ENCODE results near the gene POLD2. TPM values are rescaled to one million over a fixed set of nuclear protein-coding genes. Genes with fewer than 3 reads are reported as not detected.
A peak's percentile ranks its signal among the peaks of the same experiment; 100 is the strongest.

POLD2 gene
- total RNA-seq, 1 experiment from 2014 or later = 127 TPM

- no peak for DNase-seq (ENCODE audit: low read depth)
Measured at GRCh38 chr7:44114586-44115310, 8.6 kb downstream of the POLD2 start.

- DNase-seq (ENCODE audit: low read depth) = no peak
Measured at GRCh38 chr7:44113764-44114354, 9.5 kb downstream of the POLD2 start.

- DNase-seq (ENCODE audit: low read depth) = no peak
Measured at GRCh38 chr7:44112997-44113763, 10.2 kb downstream of the POLD2 start.

GRCh38 chr7:44112231-44112996 is 10.9 kb downstream of the POLD2 start:
- no peak for DNase-seq (ENCODE audit: low read depth)

GRCh38 chr7:44111761-44112160 is 11.6 kb downstream of the POLD2 start:
- DNase-seq (ENCODE audit: low read depth) = no peak

DNA sequence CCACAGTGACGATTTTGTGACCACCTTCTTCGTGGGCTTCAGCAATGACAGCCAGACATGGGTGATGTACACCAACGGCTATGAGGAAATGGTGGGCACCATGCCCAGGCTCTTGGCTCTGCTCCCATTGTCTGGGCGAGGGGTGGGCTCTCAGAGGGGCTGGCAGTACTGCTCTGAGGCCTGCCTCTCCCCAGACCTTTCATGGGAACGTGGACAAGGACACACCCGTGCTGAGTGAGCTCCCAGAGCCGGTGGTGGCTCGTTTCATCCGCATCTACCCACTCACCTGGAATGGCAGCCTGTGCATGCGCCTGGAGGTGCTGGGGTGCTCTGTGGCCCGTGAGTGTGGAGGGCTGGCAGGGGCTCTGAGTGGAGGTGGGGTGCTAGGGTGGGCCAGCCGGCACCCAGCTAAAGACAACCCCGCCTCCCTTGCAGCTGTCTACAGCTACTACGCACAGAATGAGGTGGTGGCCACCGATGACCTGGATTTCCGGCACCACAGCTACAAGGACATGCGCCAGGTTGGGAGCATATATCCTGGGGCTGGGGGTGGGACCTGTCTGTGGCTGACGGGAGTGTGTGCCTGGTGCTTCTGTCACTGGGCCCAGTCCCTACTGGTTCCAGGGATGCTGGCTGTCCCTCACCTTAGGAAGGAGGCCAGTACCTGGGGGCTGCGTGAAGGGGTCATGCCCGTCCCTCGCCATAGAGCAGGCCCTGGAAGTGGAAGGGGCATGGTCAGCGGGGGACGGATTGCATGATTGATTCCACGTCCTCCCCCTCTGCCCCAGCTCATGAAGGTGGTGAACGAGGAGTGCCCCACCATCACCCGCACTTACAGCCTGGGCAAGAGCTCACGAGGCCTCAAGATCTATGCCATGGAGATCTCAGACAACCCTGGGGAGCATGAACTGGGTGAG is 12.4 kb downstream of the POLD2 start:
- DNase-seq (ENCODE audit: low read depth) = no peak

- no peak for DNase-seq (ENCODE audit: low read depth)
Measured at GRCh38 chr7:44109991-44110390, 13.4 kb downstream of the POLD2 start.

DNA sequence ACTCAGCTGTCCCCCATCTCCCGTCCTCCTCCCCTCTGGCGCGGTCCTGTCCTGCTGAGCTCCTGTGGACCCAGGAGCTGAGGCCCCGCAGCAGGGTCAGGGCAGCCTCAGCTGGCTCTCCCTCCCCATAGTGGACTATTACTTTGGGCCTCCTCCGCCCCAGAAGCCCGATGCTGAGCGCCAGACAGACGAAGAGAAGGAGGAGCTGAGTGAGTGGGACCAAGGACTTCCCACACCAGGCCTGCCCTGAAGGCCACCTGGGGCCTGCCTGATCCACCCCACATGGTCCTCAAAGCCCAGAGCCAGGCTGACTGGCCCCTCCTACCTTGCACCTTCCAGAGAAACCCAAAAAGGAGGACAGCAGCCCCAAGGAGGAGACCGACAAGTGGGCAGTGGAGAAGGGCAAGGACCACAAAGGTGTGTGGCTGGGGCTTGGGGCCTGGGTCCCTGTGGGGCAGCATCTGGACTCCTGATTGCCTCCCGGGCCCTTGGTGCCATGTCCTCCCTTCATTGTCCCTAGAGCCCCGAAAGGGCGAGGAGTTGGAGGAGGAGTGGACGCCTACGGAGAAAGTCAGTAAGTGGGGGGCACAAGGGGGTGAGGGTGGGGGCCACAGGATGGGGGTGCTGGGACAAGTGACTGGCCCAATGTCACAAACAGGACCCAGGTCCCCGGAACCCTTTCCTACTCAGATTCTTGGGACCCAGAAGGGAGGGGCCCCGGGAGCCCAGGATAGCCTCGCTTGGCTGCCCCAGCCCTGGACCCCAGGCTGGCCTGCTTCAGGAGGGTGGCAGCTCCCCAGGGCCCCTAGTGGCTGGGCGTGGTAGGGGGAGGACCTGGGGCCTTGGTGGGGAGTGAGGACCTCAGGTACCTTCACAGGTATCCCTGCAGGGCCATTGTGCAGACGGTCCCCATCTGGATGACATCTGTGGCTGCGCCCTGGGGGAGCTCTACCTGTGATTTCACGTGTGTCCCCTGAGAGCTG is 14.3 kb downstream of the POLD2 start:
- no peak for DNase-seq (ENCODE audit: low read depth)

DNA sequence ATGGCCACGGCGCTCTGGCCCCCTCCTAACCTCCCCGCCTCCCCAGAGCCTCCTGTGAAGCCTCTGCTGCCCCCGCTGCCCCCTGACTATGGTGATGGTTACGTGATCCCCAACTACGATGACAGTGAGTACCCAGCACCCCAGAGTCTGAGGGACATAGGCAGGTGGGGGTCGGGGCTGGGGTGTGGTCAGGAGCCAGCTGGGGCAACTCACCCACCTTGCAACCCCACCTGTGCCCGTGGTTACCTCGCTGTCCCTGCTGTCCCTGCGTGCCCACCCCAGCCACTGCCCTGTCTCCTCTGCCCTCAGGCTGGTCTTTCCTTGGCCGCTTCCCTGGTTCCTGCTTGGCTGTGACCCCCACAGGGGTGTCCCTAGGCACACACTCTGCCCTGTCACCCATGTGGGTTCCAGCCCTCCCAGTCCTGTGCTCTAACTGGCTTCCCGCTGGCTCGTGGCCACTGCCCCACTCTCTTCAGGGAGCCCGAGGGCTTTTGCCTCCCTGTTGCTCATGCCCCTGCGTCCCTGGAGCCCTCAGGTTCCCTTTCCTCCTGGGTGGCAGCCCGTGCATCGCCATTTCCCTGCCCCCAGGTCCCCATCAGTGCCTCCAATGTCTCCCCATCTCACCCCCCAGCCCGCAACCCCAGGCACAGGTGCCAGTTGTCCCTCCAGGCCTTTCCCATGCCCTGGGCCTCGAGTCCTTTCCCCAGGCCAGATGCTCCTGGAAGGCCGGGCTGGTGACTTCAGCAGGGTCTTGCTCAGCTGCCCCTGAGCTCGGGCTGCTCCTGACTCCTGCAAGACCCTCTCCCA is 15.2 kb downstream of the POLD2 start:
- no peak for DNase-seq (ENCODE audit: low read depth)

DNA sequence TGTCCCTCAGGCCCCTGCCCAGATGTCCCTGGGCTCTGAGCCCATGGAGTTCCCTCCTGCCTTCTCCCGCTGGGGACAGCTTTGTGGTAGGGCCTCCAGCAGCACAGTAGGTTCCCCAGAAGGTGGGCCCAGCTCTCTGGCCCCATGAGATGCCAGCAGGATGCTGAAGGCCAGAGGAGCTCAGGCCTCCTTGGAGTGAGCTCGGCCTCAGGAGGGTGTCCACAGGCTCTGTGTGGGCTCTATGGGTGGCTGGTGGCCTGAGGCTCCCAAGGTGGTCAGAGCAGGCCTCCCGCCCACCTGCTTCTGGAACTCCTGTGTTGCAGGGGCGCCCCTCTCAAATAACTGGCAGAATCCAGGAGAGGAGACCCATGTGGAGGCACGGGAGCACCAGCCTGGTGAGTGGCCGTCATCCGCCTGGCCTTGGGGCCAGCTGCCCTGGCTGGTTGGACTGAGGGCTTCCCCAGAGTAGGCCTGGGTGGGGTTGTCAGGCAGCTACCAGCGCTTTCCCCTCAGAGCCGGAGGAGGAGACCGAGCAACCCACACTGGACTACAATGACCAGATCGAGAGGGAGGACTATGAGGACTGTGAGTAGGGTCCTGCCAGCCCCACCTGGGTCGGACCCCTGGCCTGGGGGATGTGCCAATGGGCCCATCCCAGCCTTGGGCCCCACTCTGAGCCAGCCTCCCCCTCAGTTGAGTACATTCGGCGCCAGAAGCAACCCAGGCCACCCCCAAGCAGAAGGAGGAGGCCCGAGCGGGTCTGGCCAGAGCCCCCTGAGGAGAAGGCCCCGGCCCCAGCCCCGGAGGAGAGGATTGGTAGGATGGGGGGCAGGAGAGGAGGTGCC is 16.0 kb downstream of the POLD2 start:
- DNase-seq (ENCODE audit: low read depth) = no peak

- DNase-seq (ENCODE audit: low read depth) = no peak
Measured at GRCh38 chr7:44106311-44107065, 16.9 kb downstream of the POLD2 start.

GRCh38 chr7:44105832-44106231 is 17.5 kb downstream of the POLD2 start:
- DNase-seq (ENCODE audit: low read depth) = no peak

DNA sequence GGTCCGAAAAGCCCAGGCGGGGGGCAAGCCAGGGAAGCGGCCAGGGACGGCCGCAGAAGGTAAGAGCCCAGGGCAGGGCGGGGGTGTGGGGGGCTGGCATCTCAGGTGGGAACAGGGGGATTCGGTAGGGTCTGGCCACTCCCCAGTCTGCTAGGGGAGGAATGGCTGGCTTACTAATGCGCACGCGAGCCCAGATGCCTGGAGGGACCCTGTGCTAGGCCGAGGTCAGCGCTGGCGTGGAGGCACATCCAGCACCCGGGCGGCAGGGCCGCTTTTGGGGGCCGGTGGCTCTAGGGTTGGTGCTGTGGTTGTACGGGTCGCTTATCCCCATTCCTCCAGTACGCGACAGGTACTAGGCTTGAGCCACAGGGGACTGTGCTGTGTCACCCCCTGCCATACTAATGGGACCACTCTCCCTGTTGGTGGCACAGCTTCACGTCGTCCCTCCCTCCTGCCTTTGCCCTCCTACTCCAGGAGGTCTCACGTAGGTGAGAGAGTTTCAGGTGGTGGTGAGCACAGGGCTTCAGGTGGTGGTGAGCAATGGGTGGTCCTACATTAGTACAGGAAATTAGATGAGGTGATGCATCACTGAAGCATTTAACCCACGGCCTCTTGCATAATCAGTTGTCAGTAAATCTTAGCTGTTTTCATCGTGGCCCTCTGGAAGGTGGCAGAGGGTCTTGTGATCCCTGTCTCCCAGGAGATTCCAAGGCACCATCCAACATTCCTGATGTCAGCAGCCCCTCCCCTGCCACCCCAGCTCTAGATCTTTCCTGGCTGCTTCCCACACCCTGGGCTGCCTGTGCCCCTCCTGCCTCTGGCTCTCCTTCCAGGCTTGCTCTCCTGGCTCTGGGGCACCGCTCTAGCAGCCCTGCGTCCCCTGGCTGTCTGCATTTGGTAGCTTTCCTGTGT is 18.2 kb downstream of the POLD2 start:
- peak; percentile 67 for DNase-seq (ENCODE audit: low read depth)

DNA sequence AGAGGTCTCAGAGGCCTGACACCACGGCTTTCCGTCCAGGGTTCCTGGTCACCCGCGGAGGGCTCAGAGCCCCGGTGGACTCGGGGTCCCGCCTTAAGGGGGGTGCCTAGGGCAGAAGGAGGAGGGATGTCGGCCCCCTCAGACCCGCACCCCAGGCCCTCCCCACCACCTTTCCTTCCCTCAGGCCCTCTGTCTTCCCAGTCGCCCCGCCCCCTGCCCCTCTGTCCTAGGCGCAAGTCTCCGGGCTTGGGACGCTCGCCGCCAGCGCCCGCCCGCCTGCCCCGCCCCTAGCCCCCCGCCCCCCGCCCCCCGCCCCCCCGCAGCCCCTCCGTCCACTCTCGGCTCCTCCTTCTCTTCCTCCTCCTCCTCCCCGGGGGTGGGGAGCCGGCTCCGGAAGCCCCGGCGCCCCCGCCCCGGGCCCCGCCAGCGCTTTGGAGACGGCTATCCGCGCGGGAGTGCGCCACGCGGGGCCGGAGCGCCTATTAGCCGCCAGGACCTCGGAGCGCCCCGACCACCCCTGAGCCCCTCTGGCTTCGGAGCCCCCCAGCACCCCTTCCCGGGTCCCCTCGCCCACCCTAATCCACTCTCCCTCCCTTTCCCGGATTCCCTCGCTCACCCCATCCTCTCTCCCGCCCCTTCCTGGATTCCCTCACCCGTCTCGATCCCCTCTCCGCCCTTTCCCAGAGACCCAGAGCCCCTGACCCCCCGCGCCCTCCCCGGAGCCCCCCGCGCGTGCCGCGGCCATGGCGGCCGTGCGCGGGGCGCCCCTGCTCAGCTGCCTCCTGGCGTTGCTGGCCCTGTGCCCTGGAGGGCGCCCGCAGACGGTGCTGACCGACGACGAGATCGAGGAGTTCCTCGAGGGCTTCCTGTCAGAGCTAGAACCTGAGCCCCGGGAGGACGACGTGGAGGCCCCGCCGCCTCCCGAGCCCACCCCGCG is 19.2 kb downstream of the POLD2 start, which contains the start of gene AEBP1:
Gene AEBP1 (plus strand): TSS at position 423 of the 937 bp plus-strand sequence. CDS start 321 bp downstream, at position 744.
- DNase-seq (ENCODE audit: low read depth) = no peak

GRCh38 chr7:44103566-44103922 is 19.8 kb downstream of the POLD2 start:
- DNase-seq (ENCODE audit: low read depth) = no peak
